BJ (cell line): Measurements from ENCODE around the gene PLCXD3. TPM values are rescaled to one million over a fixed set of nuclear protein-coding genes. Genes with fewer than 3 reads are reported as not detected.

Source experiments
- CTCF ChIA-PET: fragments of 350-600 bp; formaldehyde crosslinking; extraction: SDS; loops from one replicate; lab custom pipeline; 2021; ENCODE audit warnings: antibody characterized with exemption, inconsistent platforms; lab: Yijun Ruan, JAX
- POLR2A ChIA-PET: fragments of 300-600 bp; sonication (Branson Sonifier 250); formaldehyde crosslinking; extraction: SDS; loops from one replicate; lab custom pipeline; 2021; ENCODE audit warnings: antibody characterized with exemption; lab: Charles Lee
- DNase-seq: peaks from one replicate; pipeline ENCODE4 v3.0.0-alpha.2; 2011; ENCODE audit warnings: low read depth
- H3K27me3 ChIP-seq: 2 replicates; pipeline ENCODE4 v1.6.0; 2011; ENCODE audit warnings: low read length; ENCODE audit not compliant: control insufficient read depth, insufficient read depth
- H3K36me3 ChIP-seq: 2 replicates; pipeline ENCODE4 v1.5.1; 2011; ENCODE audit warnings: low read length; ENCODE audit not compliant: control insufficient read depth, insufficient read depth
- H3K4me3 ChIP-seq: 2 replicates; pipeline ENCODE4 v1.5.1; 2011; ENCODE audit warnings: low read depth, mild to moderate bottlenecking, control low read depth, low read length
- CTCF ChIP-seq: IDR thresholded peaks from 2 replicates; pipeline ENCODE4 v1.5.1; 2011; ENCODE audit warnings: low read depth, mild to moderate bottlenecking, control low read depth, inconsistent platforms, low read length, moderate library complexity; ENCODE audit not compliant: insufficient read depth
- polyA plus RNA-seq: library from polyadenylated mRNA; depleted of rRNA; stranded (reverse); fragments of >200 nt; gene quantifications from 2 replicates; pipeline ENCODE4 v1.2.3, GENCODE V29; 2011

The PLCXD3 gene
- polyA plus RNA-seq, 1 experiment, result 0.05 TPM

DNA sequence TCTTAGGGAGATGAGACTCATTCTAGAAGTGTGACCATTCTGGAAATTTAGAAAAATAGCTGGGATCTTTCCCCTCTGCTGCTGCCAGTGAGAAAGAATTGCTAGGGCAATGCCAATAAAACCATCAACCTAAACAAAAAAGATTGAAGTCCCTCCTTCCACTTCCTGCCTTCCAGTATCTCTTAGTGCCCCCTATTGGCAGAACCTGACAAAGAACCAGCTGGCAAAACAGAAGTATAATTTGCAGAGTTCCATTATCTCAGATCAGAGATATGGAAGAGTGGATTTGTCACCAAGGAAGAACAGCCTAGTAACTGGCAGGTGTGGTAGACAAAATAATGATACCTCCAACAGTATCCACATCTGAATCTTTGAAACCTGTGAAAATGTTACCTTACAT is 13.8 kb upstream of the PLCXD3 start:
- POLR2A ChIA-PET, result no interaction called here
- CTCF ChIA-PET, result interaction anchor here (1.1 to 1.5 kb wide), 4 partner anchors 14 to 254 kb away, joined by 3 to 4 read pairs (median 3); partner anchors contain the start of gene PLCXD3
- Histone ChIP-seq H3K27me3 (no peaks in the 10 kb centered on the region), H3K4me3 (no peak overlapping the region), H3K36me3 (no peaks in the 10 kb centered on the region)
- 0 out of 2 replicates have a peak, but pooled peaks have one; percentile 13 for TF ChIP-seq CTCF
- DNase-seq, result no peak

GRCh38 chr5:41522193-41522786 is 11.9 kb upstream of the PLCXD3 start:
- POLR2A ChIA-PET, result no interaction called here
- no peak for TF ChIP-seq CTCF
- no peak overlapping the region for H3K4me3 ChIP-seq
- no peaks in the 10 kb centered on the region for H3K36me3 ChIP-seq
- DNase-seq, result no peak
- H3K27me3 ChIP-seq, result no peaks in the 10 kb centered on the region
- CTCF ChIA-PET, result interaction anchor here (0.6 kb wide), 1 partner anchor 45 kb away, joined by 3 read pairs; no protein-coding TSS in a partner anchor

DNA sequence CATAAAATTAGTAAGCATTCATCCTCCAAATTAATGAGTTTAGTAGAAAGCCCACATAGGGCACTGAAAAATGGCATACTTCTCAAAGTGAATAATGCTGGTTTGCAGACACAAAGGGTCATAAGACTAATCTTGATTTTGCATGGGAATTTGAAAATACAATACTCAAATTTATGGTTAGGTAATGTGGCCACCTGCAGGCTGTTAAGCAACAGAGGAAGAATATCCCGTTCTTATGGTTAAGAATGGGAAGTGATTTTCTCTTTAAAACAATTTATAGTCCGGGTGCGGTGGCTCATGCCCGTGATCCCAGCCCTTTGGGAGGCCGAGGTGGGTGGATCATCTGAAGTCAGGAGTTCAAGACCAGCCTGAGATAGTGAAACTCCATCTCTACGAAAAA is 9.4 kb upstream of the PLCXD3 start:
- POLR2A ChIA-PET, result no interaction called here
- no peak for TF ChIP-seq CTCF
- Histone ChIP-seq H3K36me3 (no peaks in the 10 kb centered on the region), H3K27me3 (no peaks in the 10 kb centered on the region), H3K4me3 (no peak overlapping the region)
- DNase-seq, result no peak
- CTCF ChIA-PET, result no interaction called here

DNA sequence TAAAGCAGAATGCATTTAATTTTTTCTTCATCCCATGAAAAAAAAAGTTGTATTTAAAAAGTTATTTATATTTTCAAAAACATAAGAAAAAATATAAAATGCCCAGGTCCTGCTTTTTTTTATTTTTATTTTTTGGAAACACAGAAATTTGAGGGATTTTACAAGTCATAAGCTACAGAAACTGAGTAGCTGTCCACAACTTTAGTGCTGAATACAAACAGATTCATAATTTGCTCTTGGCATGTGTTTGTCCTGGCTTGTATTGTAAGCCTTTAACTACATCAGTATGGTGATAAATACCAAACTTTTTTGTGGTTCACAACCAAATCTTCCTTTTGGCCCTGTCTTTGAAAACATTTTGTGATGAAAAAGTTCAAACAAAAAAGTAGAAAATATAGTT is 7.5 kb upstream of the PLCXD3 start:
- POLR2A ChIA-PET, result interaction anchor here (0.7 kb wide), 1 partner anchor 49 kb away, joined by 4 read pairs; no protein-coding TSS in a partner anchor
- no peak for DNase-seq

GRCh38 chr5:41511241-41511640 is 840 bp upstream of the PLCXD3 start:
- Histone ChIP-seq H3K36me3 (no peaks in the 10 kb centered on the region), H3K27me3 (peaks cover 13% of the 10 kb centered on the region), H3K4me3 (no peak overlapping the region)
- ChIA-PET POLR2A (no interaction called here), CTCF (interaction anchor here (1.0 kb wide), 1 partner anchor 13 kb away, joined by 3 read pairs; no protein-coding TSS in a partner anchor)
- no peak for TF ChIP-seq CTCF
- DNase-seq, result no peak

More for the DNA sequence above, 7.5 kb upstream of the PLCXD3 start:
- no peak for TF ChIP-seq CTCF
- CTCF ChIA-PET, result interaction anchor here (1.3 to 1.6 kb wide), 2 partner anchors 9 to 613 kb away, joined by 3 to 5 read pairs; no protein-coding TSS in a partner anchor
- H3K36me3 ChIP-seq, result no peaks in the 10 kb centered on the region
- H3K27me3 ChIP-seq, result no peaks in the 10 kb centered on the region
- no peak overlapping the region for H3K4me3 ChIP-seq
